Spleen (tissue), 11 donors: ENCODE measurements around the gene KDM2A. TPM values are rescaled to one million over a fixed set of nuclear protein-coding genes. Genes with fewer than 3 reads are reported as not detected.

Experiments
- DNase-seq: peaks from one replicate; pipeline ENCODE4 v3.0.0-alpha.2; 2020
- H3K27ac ChIP-seq, 8 donors: fragments of 200-600 bp; sonication (generic) in 7 of 8; 1 replicate in 4 of 8; 2 replicates in 4 of 8; pipeline versions ENCODE4 v1.5.0 to v1.8.0; 2016 to 2021; ENCODE audit warnings: inconsistent platforms in 4 of 8, mild to moderate bottlenecking in 4 of 8, moderate library complexity in 1 of 8
- H3K27me3 ChIP-seq, 7 donors: fragments of 200-600 bp; sonication (generic) in 6 of 7; replicated peaks in 1 of 7; 1 replicate in 4 of 7; 2 replicates in 3 of 7; pipeline versions ENCODE4 v1.5.0 to v1.8.0; 2016 to 2021; ENCODE audit warnings: inconsistent platforms in 3 of 7, mild to moderate bottlenecking in 1 of 7
- H3K36me3 ChIP-seq, 6 donors: fragments of 200-600 bp; sonication (generic) in 5 of 6; 1 replicate in 4 of 6; 2 replicates in 2 of 6; pipeline versions ENCODE4 v1.5.0 to v1.8.0; 2016 to 2021; ENCODE audit warnings: inconsistent platforms in 2 of 6
- H3K4me1 ChIP-seq, 6 donors: fragments of 200-600 bp; sonication (generic) in 5 of 6; 1 replicate in 3 of 6; 2 replicates in 3 of 6; pipeline versions ENCODE4 v1.5.0 to v1.8.0; 2016 to 2021; ENCODE audit warnings: inconsistent platforms in 3 of 6
- H3K4me3 ChIP-seq, 8 donors: fragments of 200-600 bp; sonication (generic) in 7 of 8; 1 replicate in 4 of 8; 2 replicates in 4 of 8; pipeline versions ENCODE4 v1.5.0 to v1.8.0; 2016 to 2021; ENCODE audit warnings: inconsistent platforms in 4 of 8, mild to moderate bottlenecking in 4 of 8, moderate library complexity in 2 of 8
- H3K9me3 ChIP-seq, 8 donors: fragments of 200-600 bp; sonication (generic) in 7 of 8; 1 replicate in 4 of 8; 2 replicates in 4 of 8; pipeline versions ENCODE4 v1.5.0 to v1.8.0; 2016 to 2021; ENCODE audit warnings: inconsistent platforms in 4 of 8
- POLR2A ChIP-seq, 3 donors: fragments of 450-650 bp; IDR thresholded peaks; one replicate each; pipeline ENCODE4 v1.5.1; 2017; ENCODE audit warnings: antibody characterized with exemption in 3 of 3, mild to moderate bottlenecking in 1 of 3
- POLR2AphosphoS5 ChIP-seq, 3 donors: sonication (generic); formaldehyde crosslinking; IDR thresholded peaks; one replicate each; pipeline ENCODE4 v1.5.1; 2017; ENCODE audit warnings: antibody characterized with exemption in 3 of 3
- WGBS, 5 donors: extraction: QIAGEN DNeasy Blood & Tissue Kit in 3 of 5; methylation state at CpG; one replicate each; pipeline versions ENCODE4 v1.1.5 to v1.1.7; 2013 to 2018; 5-methylcytosine and 5-hydroxymethylcytosine counted together
- intact Hi-C: fragments of 100-400 bp; cut with DNase I; formaldehyde crosslinking; loops from one replicate; pipeline ENCODE4 v1.15.0; 2023; ENCODE audit warnings: low total_unique reads
- polyA plus RNA-seq, 3 donors: library from polyadenylated mRNA; stranded (reverse); fragments of 200-250 nt; gene quantifications; one replicate each; pipeline ENCODE4 v1.2.1, GENCODE V29; 2013
- total RNA-seq, 7 donors: library from RNA; depleted of rRNA in 3 of 7; stranded (reverse); fragments of >200 nt in 3 of 7; fragmentation: NEBNext Ultra II Directional in 4 of 7; extraction: Animal tissue kit (Norgen Biotek cat#: 25700) in 4 of 7; gene quantifications; one replicate each; pipeline versions ENCODE4 v1.1.0 to v1.2.1, GENCODE V29; 2016 to 2021
- TF ChIP-seq, protein P1 (sequence below), 11 experiments: fragments of 200-600 bp in 7 of 11; fragments of 450-650 bp in 4 of 11; sonication (generic) in 4 of 11; IDR thresholded peaks in 8 of 11; conservative IDR thresholded peaks in 3 of 11; 1 replicate in 7 of 11; 2 replicates in 4 of 11; pipeline versions ENCODE4 v1.4.0 to v1.8.0; 2016 to 2021; ENCODE audit warnings: antibody characterized with exemption in 11 of 11, inconsistent platforms in 4 of 11, mild to moderate bottlenecking in 1 of 11
- donor health status: healthy with polysubstance abuse.
- donor health status: DM: no; HTN: no; CAD: no; lungs with moderate emphysema.
- donor health status: DM: no; HTN: no; CAD: no.
- donor health status: Bipolar disorder and iron deficiency.
- donor health status: healthy.
- donor health status: DM: no; HTN: no; CAD: no.
- donor health status: DM: yes; HTN: yes; CAD: no.

Gene KDM2A
- total and polyA plus RNA-seq, 10 donors = 18.5 to 149 (median 125) TPM

DNA sequence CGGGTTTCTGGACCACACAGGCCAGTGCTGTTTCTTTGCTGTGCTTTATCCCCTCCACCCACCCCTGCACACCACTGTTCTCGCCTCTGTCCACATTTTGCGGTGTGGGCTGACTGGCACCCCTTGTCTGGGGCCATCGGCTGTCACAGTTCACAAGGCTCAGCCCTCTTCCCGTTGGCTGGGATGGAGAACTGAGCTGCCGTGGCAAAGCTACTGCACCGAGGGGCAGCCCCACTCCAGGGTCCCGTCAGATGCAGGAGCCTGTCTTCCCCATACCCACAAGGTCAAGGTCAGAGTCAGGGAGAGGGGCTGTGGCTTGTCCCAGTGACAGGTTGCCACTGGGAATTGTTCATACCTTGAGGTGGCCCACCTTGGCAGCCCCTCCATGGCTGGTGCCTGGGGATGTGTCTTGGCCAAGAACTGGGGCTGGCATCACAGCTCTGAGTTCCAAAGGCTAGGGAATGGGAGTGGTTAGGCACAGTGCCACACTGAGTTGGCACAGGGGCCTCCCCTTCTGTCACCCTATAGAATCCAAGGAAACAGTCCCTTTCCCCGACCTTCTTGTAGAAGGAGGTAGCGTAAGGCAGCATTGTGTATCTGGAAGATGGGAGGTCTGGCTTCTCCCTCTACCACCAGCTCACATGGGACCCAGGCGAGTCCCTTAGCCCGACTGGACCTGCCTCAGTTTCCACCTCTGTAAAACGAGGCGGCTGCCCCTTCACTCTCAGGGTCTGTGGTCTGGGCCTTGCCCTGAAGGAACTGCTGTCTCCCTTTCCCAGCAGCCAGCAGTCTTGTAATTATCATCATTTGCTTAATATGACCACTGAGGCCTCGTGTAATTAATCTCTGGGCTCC, 150.6 kb downstream of the KDM2A start:
- peak overlapping the region; percentile 23 to 100 (median 94) for H3K4me3 ChIP-seq
- H3K27ac ChIP-seq = peak overlapping the region; percentile 89 to 100 (median 97)
- H3K4me1 ChIP-seq = peaks cover 77 to 88% (median 81%) of the 10 kb centered on the region in 6 donors
- H3K9me3 ChIP-seq = no peaks in the 10 kb centered on the region
- TF ChIP-seq, protein P1, sequence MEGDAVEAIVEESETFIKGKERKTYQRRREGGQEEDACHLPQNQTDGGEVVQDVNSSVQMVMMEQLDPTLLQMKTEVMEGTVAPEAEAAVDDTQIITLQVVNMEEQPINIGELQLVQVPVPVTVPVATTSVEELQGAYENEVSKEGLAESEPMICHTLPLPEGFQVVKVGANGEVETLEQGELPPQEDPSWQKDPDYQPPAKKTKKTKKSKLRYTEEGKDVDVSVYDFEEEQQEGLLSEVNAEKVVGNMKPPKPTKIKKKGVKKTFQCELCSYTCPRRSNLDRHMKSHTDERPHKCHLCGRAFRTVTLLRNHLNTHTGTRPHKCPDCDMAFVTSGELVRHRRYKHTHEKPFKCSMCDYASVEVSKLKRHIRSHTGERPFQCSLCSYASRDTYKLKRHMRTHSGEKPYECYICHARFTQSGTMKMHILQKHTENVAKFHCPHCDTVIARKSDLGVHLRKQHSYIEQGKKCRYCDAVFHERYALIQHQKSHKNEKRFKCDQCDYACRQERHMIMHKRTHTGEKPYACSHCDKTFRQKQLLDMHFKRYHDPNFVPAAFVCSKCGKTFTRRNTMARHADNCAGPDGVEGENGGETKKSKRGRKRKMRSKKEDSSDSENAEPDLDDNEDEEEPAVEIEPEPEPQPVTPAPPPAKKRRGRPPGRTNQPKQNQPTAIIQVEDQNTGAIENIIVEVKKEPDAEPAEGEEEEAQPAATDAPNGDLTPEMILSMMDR (IDR thresholded peaks at IDR 0.05 in 8 of 11, conservative IDR thresholded peaks at IDR 0.05 in 3 of 11) = no peak
- no peak for TF ChIP-seq POLR2A (IDR thresholded peaks at IDR 0.05)
- peak in 2 of 3 donors; percentile 29 to 54 for TF ChIP-seq POLR2AphosphoS5 (IDR thresholded peaks at IDR 0.05)
- peaks cover 0 to 65% (median 9%) of the 10 kb centered on the region in 6 donors for H3K36me3 ChIP-seq
- intact Hi-C loops = no loop called here
- H3K27me3 ChIP-seq = no peaks in the 10 kb centered on the region
- WGBS, 5 donors = 3 to 9% (median 8%) methylated on average over 5 to 15 of the region's 15 CpGs
- peak; percentile 84 for DNase-seq

DNA sequence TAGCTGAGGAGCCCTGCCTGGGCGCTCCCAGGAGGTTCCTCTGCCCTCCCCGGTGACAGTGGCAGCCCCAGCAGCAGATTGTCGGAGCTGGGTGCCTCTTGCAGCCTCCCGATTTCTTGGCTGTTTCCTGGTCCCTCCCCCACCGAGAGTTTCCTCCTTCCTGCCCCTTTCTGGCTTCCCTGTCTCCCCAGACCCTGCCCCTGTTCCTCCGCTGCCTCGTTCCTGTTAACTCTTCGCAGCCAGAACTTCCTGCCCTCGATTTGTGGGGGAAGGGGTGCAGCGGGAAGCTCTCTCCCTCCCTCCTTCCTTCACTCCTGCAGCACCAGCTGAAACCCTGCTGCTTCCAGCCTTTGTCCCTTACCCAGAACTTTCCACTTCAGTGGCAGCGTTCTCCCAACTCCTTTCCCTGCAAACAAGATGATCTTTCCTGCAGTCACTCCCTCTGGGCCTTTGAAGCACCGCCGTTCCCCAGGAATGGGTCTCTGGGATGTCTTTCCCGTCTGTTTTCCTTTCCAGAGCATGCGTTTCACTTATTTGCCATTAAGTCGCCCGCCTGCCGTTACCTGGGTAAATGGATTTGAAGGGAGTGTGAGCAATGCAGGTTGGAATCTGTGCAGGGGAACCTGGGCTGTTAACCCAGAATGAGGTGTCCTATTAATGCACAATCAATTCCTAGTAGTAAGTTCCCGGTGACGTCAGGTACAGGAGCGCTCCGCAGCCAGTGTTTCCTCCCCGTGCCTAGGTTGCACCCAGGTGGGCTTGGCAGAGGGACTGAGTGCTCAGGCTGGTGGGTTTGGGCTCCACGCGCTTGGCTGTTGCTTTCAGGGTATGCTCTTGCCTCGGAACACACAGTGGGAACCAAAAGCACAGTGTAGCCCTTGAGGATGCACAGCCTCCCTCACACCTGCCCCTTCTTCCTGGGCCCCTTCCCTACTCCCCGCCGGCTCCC, 151.5 kb downstream of the KDM2A start:
- Histone ChIP-seq H3K4me3 (peak overlapping the region; percentile 23 to 100 (median 94)), H3K4me1 (peaks cover 86 to 92% (median 88%) of the 10 kb centered on the region in 6 donors), H3K27me3 (no peaks in the 10 kb centered on the region), H3K27ac (peak overlapping the region; percentile 89 to 100 (median 97)), H3K9me3 (no peaks in the 10 kb centered on the region), H3K36me3 (peaks cover 0 to 74% (median 9%) of the 10 kb centered on the region in 6 donors)
- DNase-seq = peak; percentile 85
- intact Hi-C loops = no loop called here
- no peak for TF ChIP-seq POLR2A (IDR thresholded peaks at IDR 0.05)
- TF ChIP-seq POLR2AphosphoS5 (IDR thresholded peaks at IDR 0.05) = peak; percentile 44 to 68 (median 66)
- TF ChIP-seq, protein P1 (IDR thresholded peaks at IDR 0.05 in 8 of 11, conservative IDR thresholded peaks at IDR 0.05 in 3 of 11) = peak in 1 of 11 experiments; percentile 7
- 2 to 16% (median 7%) methylated on average over 21 to 28 of the region's 28 CpGs for WGBS, 5 donors

GRCh38 chr11:67271205-67271540, 152.1 kb downstream of the KDM2A start:
- Histone ChIP-seq H3K27ac (peak overlapping the region; percentile 89 to 100 (median 97)), H3K27me3 (no peaks in the 10 kb centered on the region), H3K9me3 (no peaks in the 10 kb centered on the region), H3K4me3 (peak overlapping the region; percentile 23 to 100 (median 94)), H3K4me1 (peaks cover 87 to 93% (median 89%) of the 10 kb centered on the region in 6 donors), H3K36me3 (peaks cover 0 to 81% (median 9%) of the 10 kb centered on the region in 6 donors)
- intact Hi-C loops = no loop called here
- WGBS, 5 donors = 9 to 33% (median 16%) methylated on average over 5 of the region's 5 CpGs
- TF ChIP-seq POLR2A (IDR thresholded peaks at IDR 0.05) = no peak
- no peak for TF ChIP-seq POLR2AphosphoS5 (IDR thresholded peaks at IDR 0.05)
- TF ChIP-seq, protein P1 (IDR thresholded peaks at IDR 0.05 in 8 of 11, conservative IDR thresholded peaks at IDR 0.05 in 3 of 11) = no peak
- DNase-seq = no peak
